Left forelimb (tissue), 1 donor: ENCODE data around the gene C1orf52.
A peak's percentile ranks its signal among the peaks of the same experiment; 100 is the strongest.

Source experiments
- DNase-seq: peaks from one replicate; pipeline ENCODE4 v3.0.0-alpha.2; 2018; ENCODE audit warnings: low spot score

C1orf52 gene

DNA sequence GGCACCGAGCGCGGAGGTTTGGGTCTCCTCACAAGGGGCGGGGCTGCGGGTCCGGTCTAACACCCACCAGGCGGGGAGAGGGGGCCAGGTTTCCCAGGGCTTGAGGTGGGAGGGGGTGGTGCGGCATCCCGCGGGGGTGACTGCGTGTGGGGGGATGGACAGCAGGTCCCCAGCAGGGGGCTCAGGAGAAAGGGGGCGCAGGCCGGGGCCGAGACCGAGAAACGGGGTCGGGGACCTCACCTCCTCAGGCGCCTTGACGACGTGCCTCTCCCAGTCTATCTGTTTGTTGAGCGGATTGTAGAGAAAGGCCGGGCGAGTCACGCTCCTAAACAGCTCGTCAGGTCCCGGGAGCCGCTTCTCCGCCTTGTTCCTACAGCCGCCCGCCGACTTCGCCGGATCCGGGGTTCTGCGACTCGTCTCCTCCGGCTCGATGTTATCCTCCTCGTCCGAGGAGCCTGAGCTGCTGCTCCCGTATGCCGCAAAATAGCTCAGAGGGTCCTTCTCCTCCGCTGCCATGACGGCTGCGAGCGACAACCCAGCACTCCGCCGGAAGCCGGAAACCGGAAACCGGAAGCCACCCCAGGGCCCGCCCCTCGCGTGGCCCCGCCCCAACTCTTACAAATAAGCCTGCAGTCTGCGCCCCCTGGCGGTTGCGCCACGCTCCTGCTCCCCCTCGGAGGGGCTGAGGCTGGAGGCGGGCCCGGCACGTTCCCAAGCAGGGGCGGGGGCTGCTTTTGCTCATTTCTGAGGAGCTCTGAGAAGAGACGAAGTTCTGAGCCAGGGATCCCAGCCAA is at the start of gene C1orf52:
TSS of gene C1orf52 (minus strand) at position 545 of the 794 bp plus-strand sequence. CDS start at position 516, 29 bp downstream.
- peak; percentile 99 for DNase-seq

DNA sequence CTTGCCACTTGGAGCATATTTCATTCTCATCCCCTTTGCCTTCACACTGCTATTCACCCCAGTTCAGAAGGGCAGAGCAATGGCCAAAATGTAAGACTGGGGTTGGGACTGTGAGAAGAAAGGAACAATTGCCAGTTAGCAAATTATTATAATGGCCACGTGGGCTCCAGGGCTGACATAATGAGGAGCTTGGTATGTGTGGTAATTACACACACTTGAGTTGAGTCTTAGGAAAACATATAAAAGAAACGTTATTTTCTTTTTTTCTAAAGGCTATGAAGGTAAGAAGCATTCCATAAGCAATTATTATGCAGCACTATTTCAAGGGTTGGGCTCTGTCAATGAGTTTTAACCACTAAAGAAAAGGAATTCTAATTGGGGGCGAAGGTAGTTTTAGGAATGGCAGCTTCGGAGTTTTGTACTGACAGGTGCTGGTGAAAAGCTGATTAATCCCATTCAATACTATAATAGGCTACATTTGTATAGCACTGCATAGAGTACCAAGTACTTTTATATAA is 49.4 kb upstream of the C1orf52 start:
- no peak for DNase-seq

DNA sequence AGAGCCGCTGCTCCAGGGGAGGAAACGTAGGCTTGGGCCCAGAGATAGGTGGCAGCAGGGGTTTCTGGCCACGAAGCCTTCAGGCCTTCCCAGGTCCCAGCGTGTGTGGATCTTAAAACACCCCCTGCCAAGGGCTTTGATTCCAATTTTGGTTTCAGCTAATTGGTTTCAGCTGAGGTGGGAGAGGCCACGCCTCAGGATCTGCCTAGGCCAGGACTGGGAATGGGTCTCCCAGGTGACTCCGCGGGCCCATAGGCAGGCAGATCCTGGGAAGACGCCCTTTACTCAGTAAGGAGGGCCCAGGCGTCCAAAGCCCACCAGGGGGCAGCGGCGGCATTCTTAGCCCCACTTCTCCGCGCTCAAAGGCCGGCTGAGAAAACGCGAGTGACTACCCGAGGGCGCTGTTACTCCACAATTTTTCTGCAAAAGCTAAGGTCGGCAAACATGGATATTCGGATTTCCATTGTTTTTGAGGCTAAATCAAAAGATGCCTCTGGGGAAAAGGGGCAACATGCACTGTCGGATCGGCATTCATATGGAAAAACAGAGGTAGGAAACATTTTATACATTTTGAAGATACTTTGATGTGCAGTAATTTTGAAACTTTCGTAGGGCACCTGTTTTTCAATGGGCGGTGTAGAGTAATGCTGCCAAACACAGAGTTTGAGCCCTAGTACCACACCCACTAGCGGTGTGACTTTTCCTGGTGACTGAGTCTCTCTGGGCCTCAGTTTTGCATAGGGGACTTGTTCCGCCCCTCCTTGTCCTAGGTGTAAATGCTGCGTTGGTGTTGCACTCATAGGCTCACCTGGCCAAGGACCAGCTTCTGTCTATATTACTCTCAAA is 48.7 kb upstream of the C1orf52 start:
- DNase-seq: peak; percentile 93

DNA sequence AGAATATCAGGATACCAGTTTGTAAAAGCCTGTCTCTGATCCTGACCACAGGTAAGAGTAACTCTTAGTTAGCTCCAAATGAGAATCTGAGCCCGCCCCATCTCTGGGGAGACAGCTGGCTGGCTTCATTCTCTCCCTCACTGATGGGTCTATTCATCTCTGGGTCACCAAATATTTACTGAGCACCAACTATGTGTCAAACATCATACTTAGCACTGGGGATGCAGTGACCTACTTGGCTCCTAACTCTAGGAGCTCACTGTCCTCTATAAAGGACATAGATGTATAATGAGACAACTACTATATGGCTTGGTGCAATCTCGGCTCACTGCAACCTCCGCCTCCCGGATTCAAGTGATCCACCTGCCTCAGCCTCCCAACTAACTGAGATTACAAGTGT is 46.8 kb upstream of the C1orf52 start:
- no peak for DNase-seq

DNA sequence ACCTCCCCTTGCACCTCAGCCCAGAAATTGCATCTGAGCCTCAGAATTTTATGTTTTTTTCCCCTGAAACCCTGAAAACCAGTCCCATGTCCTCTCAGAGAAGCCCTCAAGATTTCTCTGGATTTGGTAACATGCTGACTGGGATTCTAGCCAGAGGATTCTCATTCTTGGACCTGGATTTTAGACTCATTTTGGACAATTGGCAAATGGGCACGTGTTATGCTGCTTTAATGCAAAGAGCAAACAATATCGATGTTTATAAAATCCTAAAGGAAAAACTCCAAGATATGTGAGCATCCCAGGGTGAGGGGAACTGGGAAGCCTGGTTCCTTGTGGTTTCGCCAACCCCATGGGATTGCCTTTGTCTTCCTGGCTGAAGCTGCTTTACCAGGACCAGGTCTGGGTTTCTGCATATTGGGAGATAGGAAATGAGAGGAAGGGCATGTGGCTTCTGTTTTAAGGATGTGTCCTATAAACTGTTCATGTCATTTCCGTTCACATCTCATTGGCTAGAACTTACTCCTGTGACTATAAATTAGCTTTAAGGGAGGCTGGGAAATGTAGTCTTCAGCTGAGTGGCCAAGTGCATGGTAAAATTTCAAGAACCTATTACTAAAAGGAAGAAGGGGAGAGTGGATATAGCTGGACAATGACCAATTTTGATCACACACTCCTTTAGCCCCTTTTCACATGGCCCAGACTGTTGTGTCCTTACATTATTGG is 44.1 kb upstream of the C1orf52 start:
- DNase-seq: no peak

DNA sequence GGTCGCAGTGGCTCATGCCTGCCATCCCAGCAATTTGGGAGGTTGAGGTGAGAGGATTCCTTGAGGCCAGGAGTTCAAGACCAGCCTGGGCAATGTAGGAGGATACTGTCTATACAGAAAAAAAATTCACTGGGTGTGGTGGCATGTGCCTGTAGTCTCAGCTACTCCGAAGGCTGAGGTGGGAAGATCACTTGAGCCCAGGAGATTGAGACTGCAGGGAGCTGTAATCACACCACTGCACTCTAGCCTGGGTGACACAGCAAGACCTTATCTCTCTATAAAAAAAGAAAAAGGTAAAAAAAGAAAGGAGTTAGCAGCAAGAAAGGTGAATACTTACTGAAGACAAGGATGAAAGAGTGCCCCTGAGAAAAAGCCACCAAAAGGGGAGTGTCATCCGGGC is 40.7 kb upstream of the C1orf52 start:
- no peak for DNase-seq

DNA sequence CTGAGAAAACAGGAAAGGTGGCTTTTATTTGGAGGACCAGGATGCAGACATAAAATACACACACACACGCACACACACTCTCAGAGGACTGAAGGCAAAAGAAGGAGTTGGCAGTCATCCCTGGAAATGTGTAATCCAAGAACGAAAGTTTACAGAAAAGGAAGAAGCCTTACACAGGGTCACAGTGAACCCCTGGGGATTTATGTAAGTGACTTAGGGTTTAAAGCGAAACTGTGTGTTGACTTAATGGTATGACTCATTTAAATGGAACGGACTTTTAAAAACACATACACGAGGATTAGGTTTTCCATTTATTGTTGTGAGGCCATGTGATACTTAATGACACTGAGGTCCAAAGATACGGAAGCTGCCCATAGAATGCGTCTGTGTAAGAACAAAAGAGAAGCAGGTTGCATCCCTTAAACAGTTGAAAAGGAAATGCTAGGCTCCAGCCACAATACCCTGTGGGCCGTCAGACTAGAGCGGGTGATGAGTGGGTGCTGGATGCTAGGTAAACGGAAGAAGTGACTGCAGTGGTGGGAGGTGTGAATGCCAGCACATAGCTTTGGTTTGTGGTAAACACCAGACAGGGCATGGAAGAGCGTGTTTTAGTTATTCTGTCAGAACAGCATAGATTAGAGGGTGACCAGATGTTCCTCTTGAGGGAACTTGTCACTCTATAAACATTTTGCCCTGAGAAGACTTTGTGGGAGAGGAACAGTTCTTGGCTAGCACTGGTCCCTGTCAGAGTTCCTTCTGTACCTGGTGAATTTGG is 38.6 kb upstream of the C1orf52 start:
- DNase-seq: no peak

DNA sequence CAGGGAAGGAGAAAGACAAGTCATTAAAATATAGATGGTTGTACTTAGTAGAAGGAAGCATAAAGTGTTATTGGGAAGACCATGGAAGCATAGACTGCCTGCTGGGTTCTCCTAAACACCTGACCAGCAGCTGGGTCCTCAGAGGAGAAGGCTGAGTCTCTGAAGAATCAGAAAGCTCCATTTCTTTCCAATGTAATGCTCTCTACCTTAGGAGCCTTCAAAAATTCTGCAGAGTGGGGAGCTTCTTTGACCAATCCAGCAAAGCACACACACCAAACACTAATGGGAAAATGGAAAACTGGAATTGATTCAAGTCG is 38.0 kb upstream of the C1orf52 start:
- no peak for DNase-seq

DNA sequence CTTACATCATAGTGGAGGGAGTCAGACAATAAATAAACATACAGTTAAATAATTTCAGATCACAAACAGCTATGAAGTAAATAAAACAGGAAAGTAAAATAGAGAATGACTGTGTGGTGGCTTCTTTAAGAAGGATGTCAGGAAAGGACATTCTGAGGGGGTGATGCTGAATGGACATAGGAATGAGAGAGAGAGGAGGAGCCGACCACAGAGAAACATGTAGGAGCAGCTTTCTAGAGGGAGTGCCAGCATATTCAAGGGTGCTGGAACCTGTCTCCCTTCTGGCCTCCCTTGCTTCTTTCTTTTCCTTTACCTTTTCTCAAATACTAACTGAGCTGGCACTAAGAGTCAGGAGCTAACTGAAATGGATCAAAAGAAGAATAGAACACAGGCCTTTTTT is 37.5 kb upstream of the C1orf52 start:
- no peak for DNase-seq

DNA sequence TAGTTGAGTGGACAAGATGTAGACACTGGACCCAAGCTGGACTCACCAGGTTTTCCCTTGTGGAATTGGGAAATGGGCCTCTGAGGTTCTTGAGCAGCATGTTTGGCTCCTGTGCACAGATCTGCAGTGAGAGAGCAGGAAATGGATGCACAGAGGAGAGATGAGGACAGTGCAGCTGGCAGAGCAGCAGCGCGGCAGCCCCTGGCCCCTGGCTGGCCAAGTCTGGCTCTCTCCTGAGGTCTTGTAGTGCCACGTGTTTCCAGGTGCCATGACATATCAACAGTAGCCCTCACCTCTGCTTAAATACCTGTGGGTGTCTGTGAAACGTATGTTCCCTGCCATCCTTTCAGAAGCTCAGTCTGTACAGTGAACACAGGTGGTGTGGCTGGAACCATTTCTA is 36.2 kb upstream of the C1orf52 start:
- DNase-seq: no peak

DNA sequence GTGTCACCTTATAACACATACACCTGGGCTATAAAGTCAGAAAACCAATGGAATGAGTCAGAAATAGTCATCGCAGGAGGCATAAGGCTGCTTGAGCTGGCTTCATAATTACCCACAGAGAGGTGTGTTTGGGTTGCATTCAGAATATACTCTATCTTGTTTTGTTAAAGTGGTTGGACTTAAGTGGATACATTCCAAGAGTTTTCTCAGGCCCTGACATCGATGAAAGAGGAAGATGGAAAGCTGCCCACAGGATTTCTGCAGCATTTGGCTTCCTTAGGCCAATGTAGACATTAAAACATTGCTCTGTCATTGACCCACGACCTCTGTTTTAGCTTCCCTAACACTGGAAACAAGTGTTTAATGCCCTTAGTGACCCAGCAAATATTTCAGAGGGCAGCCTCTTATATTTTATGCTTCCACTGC is 35.6 kb upstream of the C1orf52 start:
- DNase-seq: no peak

DNA sequence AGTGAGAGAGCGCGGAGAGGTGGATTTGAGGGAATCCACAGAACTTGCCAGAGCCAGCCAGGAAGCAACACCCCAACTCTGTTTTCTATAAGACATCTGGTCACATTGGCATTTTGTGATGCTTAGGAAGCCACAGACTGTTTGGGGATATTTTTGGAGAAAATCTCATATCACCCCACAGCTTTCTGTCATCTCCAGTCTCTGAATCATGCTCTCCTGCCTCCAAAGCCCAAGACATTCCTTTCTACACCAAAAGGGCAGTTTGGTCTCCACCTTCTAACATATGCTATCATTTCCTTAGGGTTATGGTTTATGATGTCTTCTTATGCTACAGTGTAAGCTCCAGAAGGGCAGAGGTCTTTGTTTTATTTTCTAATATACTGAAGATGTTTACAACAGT is 31.4 kb upstream of the C1orf52 start:
- DNase-seq: no peak

DNA sequence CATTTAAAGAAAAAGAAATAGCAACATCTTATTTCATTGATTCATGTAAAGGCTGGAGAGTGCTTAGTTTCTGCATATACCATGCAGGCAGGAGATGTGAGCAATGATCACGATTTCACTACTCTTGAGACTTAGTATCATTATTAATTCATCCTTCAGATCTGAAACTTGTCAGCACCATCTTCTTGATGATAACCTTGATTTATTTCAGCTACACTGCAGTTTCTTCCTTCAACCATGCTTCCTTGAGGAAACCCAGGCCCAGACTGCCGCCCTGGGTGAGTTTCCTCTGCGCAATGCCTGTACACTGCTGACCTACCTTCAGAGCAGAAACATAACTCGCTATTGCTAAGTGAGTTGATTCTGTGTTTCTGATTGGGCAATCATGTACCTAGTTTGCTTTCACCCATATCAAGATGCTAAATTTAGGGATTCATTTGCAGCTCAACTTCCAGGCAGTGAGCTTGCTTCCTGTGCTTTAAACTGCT is 30.4 kb upstream of the C1orf52 start:
- no peak for DNase-seq

DNA sequence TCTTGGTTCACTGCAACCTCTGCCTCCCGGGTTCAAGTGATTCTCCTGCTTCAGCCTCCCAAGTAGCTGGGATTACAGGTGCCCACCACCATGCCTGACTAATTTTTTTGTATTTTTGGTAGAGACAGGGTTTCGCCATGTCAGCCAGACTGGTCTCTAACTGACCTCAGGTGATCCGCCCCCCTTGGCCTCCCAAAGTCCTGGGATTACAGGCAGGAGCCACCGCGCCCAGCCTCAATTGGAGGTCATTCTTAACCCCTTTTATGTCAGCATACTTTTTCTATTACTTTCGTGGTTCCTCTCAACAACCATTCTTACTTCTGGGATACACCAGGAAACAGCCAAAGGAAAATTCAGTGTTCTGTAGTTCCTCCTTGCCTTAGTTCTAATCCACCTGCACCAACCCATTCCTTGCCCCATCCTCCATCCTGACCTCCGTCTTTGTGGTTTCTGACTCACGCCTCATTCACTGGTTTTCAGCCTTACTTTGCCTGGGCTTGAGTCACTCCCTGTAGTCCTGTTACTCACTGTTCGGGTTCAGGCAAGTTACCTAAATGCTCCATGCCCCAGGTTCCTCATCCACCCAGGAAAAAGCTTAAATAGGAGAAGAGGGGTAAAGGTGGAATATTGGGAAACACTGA is 29.9 kb upstream of the C1orf52 start:
- no peak for DNase-seq

DNA sequence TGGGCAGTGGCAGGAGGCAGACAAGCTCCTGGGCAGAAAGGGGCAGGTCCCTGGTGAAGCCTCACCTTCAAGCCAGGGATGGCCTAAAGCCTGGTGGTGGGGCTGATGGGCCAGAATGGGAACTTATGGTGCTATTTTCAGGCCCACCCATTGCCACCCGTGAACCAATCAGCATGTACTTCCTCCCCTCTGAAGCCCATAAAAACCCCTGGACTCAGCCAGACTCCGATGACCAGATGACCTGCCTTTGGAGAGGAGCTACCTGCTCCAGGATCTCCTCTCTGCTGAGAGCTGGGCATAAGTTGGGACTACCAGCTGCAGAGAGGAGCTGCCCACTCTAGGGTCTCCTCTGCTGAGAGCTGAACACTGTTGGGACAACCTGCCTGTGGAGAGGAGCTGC is 24.7 kb upstream of the C1orf52 start:
- no peak for DNase-seq

DNA sequence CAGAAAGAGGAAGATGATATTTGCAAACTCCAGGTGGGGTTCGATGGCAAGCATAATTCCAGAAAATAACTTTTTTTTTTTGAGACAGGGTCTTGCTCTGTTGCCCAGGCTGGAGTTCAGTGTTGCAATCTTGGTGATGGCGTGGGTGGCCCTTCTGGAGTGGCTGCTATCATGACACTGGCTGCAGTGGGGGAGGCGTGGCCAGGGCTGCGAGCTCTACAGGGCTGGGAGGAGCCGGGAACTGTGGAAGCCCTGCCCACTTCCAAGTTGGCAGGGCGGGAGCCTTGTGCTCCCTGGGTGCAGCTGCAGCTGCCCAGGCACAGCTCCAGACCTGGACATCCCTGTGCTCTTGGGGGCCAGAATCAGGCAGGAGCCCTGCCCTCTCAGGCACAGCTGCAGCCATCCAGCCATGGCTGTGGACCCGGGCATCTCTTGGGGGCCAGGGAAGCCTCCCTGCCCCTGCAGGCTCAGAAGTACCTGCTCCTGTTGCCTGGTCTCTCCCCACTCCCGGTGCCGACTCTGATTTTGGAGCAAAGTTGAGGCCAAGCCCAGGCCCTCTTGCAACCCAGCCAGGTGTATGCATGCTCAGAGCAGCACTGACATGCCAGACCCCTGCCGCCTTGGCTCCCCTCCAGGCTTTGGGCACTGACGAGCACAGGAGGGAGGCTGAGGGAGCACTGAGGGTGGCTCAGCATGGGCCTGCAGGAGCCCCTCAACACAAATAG is 24.2 kb upstream of the C1orf52 start:
- DNase-seq: no peak

DNA sequence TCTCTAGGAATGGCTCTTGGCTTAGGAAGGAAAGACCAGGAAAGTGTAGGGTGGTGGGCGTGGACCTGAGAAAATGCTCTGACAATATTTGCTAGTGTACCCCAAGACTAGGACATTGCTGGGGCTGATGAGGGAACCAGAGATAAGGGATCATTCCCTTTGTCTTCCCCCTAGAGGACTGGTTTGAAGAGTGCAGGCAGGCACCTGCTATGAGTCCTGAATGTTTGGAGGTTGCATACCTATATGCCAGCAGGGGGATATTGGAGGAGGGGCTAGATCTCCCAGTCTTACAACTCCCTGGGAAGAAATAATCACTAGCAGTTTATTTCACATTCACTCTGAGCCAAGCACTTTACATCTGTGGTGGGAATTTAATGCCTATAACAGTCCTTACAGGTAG is 23.0 kb upstream of the C1orf52 start:
- no peak for DNase-seq

DNA sequence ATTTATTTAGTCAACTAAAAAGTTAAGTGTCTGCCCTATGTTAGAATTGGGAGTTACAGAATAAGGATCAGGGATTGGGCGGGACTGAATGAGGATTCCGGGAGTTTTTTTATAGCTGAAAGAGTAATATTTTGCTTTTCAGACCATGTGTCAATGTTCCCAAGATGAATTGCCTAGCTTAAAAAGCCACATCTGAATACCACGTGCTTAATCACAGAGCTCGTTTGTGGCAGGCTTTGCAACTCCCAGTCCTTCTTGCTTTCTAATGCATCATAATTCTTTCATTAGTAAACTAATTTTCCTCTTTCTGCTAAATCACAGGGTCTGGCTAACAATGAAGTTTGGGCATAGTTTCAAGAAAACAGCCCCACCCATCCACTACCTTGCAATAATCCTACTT is 21.2 kb upstream of the C1orf52 start:
- no peak for DNase-seq

DNA sequence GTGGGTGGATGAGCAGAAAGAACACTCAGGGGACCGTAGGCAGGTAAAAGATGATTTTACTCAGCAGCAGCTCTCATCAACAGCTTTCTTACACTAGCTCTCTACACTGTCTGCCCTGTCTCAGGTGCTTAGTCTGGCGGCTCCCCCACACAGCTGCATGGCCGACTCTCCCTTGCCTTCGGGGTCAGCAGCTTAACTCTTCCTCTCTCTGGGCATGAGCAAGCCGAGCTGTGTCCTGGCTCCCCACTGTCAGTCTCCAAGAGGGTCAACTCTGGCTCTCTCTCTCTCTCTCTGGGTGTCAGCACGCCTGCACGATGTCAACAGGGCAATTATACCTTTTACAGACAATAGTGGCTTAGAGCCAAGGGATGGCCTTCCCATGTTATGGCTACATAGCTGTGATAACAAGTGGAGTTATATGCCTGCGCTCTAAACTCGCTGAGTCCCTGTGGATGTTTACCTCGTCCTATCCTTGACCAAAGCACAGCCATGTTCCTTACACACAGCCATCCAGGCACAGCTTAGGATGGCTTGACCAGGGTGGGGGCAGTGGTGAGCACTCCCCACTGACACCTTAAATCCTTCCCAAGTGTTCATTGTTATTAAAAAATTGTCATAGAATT is 20.1 kb upstream of the C1orf52 start:
- no peak for DNase-seq

DNA sequence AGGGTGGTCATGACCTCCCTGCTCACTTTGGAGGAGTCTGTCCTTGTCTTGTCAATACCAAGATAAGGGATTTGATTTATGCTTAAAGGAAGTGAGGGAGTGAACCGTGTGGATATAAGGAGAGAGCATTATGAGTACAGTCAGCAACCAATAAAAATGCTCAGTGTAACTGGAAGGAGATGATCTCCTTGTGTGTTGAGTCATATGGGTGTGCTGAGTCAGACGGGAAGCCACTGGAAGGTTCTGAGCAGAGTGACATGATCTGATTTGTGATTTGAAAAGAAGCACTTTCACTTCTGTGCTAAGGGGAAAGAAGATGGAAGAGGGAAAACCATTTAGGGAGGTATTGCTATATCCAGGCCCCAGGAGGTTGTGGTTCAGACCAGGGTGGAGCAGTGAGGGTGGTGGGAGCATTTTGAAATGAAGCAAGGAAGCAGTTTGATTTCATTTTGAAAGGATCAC is 19.4 kb upstream of the C1orf52 start:
- no peak for DNase-seq
